Measurements from ENCODE around the gene MARK3. TPM values are rescaled to one million over a fixed set of nuclear protein-coding genes. Genes with fewer than 3 reads are reported as not detected.

The MARK3 gene
- total RNA-seq, 1 donor: 79.5 TPM

DNA sequence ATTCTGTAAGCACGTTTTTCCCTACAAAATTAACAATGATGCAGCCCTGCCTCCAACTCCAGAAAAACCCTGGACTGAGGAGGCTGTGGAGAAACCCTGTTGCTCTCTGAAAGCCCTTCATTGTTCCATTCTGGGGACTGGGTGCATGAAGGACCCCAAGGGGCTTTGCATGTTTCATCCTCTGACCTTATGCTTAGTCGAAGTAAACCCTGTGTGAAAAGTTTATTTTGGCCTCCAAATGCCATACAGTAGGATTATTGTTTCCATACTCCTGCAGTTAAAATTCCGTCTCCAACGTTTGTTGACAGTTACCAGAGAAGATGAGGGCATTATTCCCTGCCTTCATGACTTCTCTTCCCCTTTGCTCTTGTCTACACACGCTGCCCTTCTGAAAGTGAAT, 91.4 kb downstream of the MARK3 start:
- H3K4me3 ChIP-seq (ENCODE audit: low read depth, low read length): no peak overlapping the region
- TF ChIP-seq, protein P1, sequence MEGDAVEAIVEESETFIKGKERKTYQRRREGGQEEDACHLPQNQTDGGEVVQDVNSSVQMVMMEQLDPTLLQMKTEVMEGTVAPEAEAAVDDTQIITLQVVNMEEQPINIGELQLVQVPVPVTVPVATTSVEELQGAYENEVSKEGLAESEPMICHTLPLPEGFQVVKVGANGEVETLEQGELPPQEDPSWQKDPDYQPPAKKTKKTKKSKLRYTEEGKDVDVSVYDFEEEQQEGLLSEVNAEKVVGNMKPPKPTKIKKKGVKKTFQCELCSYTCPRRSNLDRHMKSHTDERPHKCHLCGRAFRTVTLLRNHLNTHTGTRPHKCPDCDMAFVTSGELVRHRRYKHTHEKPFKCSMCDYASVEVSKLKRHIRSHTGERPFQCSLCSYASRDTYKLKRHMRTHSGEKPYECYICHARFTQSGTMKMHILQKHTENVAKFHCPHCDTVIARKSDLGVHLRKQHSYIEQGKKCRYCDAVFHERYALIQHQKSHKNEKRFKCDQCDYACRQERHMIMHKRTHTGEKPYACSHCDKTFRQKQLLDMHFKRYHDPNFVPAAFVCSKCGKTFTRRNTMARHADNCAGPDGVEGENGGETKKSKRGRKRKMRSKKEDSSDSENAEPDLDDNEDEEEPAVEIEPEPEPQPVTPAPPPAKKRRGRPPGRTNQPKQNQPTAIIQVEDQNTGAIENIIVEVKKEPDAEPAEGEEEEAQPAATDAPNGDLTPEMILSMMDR (IDR thresholded peaks at IDR 0.05; ENCODE audit: insufficient read depth, low read length): no peak
- no peak for DNase-seq (ENCODE audit: low read depth)

DNA sequence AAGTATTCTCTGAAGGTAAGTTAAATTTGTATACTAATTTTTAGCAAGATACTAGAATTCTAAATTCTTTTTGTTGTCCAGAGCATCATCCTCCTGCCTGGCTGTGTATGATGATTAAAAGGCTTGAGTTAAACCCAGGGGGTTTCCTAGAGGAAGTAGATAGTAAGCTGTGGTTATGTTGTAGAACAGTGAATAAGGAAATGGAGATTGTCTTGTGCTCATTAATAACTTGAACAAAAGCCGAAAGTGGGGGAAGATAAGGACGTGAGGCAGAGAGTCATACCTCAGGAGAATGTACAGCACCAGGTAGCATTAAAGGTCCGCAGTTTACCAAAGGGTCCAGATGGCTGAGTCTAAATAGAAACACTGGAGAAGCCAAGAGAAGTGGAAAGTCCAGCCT, 95.4 kb downstream of the MARK3 start:
- no peak for DNase-seq (ENCODE audit: low read depth)
- TF ChIP-seq, protein P1 (IDR thresholded peaks at IDR 0.05; ENCODE audit: insufficient read depth, low read length): no peak
- H3K4me3 ChIP-seq (ENCODE audit: low read depth, low read length): no peak overlapping the region

DNA sequence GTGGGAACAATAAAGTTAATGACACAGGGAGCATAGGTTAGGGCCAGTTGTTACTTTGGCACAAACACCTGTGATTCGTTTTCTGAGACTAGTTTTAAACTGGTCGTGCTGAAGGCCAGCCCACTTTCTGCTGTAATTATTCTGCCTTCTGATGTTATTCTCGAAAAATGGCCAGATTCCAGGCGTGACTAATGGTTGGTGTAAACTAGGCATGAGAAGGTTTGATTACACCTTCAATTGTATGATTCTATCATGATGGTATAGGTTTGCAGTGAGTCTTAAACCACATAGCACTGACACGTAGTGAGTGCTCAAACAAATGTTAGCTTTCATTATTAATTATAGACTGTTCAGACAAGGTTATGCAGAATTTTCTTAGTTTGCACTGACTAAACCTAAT, 98.4 kb downstream of the MARK3 start:
- TF ChIP-seq, protein P1 (IDR thresholded peaks at IDR 0.05; ENCODE audit: insufficient read depth, low read length): no peak
- peak; percentile 88 for DNase-seq (ENCODE audit: low read depth)
- no peak overlapping the region for H3K4me3 ChIP-seq (ENCODE audit: low read depth, low read length)

DNA sequence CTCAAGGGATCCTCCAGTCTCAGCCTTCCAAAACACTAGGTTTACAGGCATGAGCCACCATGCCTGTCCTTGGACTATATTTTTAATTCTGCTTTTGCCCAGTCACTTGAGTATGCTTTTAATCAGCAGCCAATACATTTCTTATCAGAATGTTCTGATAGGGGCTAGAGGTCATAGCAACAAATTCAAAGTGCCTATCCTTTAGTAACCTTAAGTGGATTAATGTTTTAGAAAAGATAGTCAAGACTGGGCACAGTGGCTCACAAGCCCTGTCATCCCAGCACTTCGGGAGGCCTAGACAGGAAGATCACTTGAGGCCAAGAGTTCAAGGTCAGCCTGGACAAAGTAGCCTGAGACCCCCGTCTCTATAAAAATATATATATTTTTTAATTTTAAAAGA, 100.3 kb downstream of the MARK3 start:
- DNase-seq (ENCODE audit: low read depth): no peak
- TF ChIP-seq, protein P1 (IDR thresholded peaks at IDR 0.05; ENCODE audit: insufficient read depth, low read length): no peak
- H3K4me3 ChIP-seq (ENCODE audit: low read depth, low read length): no peak overlapping the region

- no peak overlapping the region for H3K4me3 ChIP-seq (ENCODE audit: low read depth, low read length)
- TF ChIP-seq, protein P1 (IDR thresholded peaks at IDR 0.05; ENCODE audit: insufficient read depth, low read length): no peak
- no peak for DNase-seq (ENCODE audit: low read depth)
Observed at GRCh38 chr14:103488071-103488470, 102.9 kb downstream of the MARK3 start.

GRCh38 chr14:103488960-103489359, 103.7 kb downstream of the MARK3 start:
- peak; percentile 47 for DNase-seq (ENCODE audit: low read depth)
- no peak overlapping the region for H3K4me3 ChIP-seq (ENCODE audit: low read depth, low read length)
- TF ChIP-seq, protein P1 (IDR thresholded peaks at IDR 0.05; ENCODE audit: insufficient read depth, low read length): no peak

DNA sequence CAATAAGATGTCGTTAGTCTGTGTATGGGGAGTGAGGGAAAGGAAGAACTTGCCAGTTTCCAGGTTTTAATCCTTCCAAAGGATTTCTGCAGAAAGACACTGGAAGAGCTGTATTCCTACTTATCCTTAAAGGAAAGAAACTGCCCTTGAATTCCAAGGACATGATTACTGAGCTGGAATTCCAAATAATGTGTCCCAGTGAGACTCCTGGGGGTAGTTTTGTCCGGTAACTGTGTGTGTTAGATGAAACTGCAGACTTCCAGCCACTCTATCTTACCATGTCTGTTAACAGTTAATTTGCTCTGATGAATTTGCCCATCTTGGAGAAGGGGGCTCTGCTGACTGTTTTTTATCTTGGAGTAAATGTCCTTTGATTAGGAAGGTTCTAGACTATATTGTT, 104.4 kb downstream of the MARK3 start:
- H3K4me3 ChIP-seq (ENCODE audit: low read depth, low read length): no peak overlapping the region
- DNase-seq (ENCODE audit: low read depth): no peak
- TF ChIP-seq, protein P1 (IDR thresholded peaks at IDR 0.05; ENCODE audit: insufficient read depth, low read length): no peak
